ENCODE results near the gene CRIP1.

The CRIP1 gene

GRCh38 chr14:105450864-105451720, 35.6 kb upstream of the CRIP1 start:
- FAIRE-seq (no peak), DNase-seq (ENCODE audit: extremely low spot score, insufficient read length, low read depth) (no peak)

GRCh38 chr14:105452963-105453362, 33.7 kb upstream of the CRIP1 start:
- no peak for DNase-seq (ENCODE audit: extremely low spot score, insufficient read length, low read depth)
- no peak for FAIRE-seq

GRCh38 chr14:105453847-105454246, 32.8 kb upstream of the CRIP1 start:
- DNase-seq (ENCODE audit: extremely low spot score, insufficient read length, low read depth) (no peak), FAIRE-seq (no peak)

- no peak for FAIRE-seq
- no peak for DNase-seq (ENCODE audit: extremely low spot score, insufficient read length, low read depth)
These were observed 31.5 kb upstream of the CRIP1 start for GRCh38 chr14:105455086-105455640.

- FAIRE-seq: no peak
- DNase-seq (ENCODE audit: extremely low spot score, insufficient read length, low read depth): no peak
These were observed 30.7 kb upstream of the CRIP1 start for GRCh38 chr14:105455766-105456660.

- FAIRE-seq (no peak), DNase-seq (ENCODE audit: extremely low spot score, insufficient read length, low read depth) (no peak)
These were observed 29.7 kb upstream of the CRIP1 start for GRCh38 chr14:105456736-105457617.

- DNase-seq (ENCODE audit: extremely low spot score, insufficient read length, low read depth) (no peak), FAIRE-seq (no peak)
These were observed 28.7 kb upstream of the CRIP1 start for GRCh38 chr14:105458010-105458409.

GRCh38 chr14:105458571-105458970, 28.1 kb upstream of the CRIP1 start:
- no peak for FAIRE-seq
- no peak for DNase-seq (ENCODE audit: extremely low spot score, insufficient read length, low read depth)

- FAIRE-seq (no peak), DNase-seq (ENCODE audit: extremely low spot score, insufficient read length, low read depth) (no peak)
These were observed 26.6 kb upstream of the CRIP1 start for GRCh38 chr14:105460116-105460515.

- DNase-seq (ENCODE audit: extremely low spot score, insufficient read length, low read depth) (no peak), FAIRE-seq (no peak)
These were observed 26.1 kb upstream of the CRIP1 start for GRCh38 chr14:105460616-105461015.

GRCh38 chr14:105461903-105462302, 24.8 kb upstream of the CRIP1 start:
- FAIRE-seq (no peak), DNase-seq (ENCODE audit: extremely low spot score, insufficient read length, low read depth) (no peak)

- FAIRE-seq (no peak), DNase-seq (ENCODE audit: extremely low spot score, insufficient read length, low read depth) (no peak)
These were observed 22.2 kb upstream of the CRIP1 start for GRCh38 chr14:105464501-105464900.

- DNase-seq (ENCODE audit: extremely low spot score, insufficient read length, low read depth) (no peak), FAIRE-seq (no peak)
These were observed 21.3 kb upstream of the CRIP1 start for GRCh38 chr14:105465209-105466031.

- FAIRE-seq (no peak), DNase-seq (ENCODE audit: extremely low spot score, insufficient read length, low read depth) (no peak)
These were observed 20.0 kb upstream of the CRIP1 start for GRCh38 chr14:105466531-105467248.

- DNase-seq (ENCODE audit: extremely low spot score, insufficient read length, low read depth): no peak
- no peak for FAIRE-seq
These were observed 19.3 kb upstream of the CRIP1 start for GRCh38 chr14:105467249-105467941.

GRCh38 chr14:105467942-105468471, 18.7 kb upstream of the CRIP1 start:
- FAIRE-seq (no peak), DNase-seq (ENCODE audit: extremely low spot score, insufficient read length, low read depth) (no peak)

GRCh38 chr14:105468621-105469241, 18.0 kb upstream of the CRIP1 start:
- DNase-seq (ENCODE audit: extremely low spot score, insufficient read length, low read depth): no peak
- no peak for FAIRE-seq

All from GM18507 (cell line).